ENCODE results near the gene PARD3.
A peak's percentile ranks its signal among the peaks of the same experiment; 100 is the strongest.
"Not testable (repeated sequence)": the region's sequence is repeated elsewhere in the genome, so short reads cannot be mapped to it uniquely, and the experiment has no call there.

The PARD3 gene

DNA sequence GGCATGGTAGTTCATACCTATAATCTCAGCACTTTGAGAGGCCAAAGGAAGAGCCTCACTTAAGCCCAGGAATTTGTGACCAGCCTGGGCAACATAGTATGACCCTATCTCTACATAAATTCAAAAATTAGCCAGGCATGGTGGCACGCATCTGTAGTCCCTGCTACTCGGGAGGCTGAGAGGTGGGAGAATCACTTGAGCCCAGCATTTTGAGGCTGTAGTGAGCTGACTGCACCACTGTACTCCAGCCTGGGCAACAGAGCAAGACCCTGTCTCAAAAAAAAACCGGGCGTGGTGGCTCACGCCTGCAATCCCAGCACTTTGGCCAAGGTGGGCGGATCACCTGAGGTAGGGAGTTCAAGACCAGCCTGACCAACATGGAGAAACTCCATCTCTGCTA, 19.8 kb downstream of the PARD3 start:
- no peak for DNase-seq

DNA sequence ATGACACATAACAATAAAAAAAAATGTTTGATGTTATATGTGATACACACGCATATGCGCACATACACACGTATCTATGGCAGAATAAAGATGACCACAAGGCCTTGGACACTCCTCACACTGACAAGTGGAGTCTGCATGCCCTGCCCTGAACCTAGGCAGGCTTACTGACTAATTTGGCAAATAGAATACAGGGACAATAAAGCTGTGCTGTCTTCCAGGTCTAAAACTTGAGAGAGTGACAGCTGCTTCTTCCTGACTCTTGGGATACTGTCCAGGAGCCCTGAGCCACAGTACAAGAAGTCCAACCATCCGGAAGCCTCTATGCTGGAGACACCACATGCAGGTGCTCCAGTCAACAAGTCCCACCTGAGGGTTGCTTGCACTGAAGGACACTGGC, 20.3 kb downstream of the PARD3 start:
- no peak for DNase-seq

DNA sequence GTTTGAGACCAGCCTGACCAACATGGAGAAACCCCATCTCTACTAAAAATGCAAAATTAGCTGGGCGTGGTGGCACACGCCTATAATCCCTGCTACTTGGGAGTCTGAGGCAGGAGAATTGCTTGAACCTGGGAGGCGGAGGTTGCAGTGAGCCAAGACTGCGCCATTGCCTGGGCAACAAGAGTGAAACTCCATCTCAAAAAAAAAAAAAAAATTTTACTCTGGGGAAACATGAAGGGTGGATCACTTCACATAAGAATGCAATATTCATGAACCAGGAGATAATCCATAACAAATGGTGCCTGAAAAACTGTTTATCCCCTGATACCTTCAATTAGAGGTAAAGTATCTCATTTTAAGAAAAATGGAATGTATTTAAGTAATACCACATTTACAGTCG, 21.5 kb downstream of the PARD3 start:
- not testable (repeated sequence) for DNase-seq

DNA sequence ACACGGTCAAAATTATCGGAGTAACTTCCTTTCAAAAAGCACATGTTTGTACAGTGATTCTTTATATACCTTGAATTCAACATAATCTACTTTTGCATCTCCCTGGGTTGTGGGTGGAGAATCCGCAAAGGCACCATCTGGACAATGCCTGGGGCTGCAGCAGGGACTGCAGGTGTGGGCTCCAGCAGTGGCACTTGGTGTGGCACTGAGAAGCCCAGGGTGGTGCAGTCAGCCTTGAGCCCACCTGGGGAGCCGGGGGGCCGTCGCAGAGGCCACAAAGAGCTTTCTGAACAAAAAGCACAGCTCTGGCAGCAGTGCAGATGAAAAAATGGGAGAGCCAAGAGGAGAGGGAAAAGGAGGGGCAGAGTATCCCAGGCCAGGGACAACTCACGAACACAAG, 22.2 kb downstream of the PARD3 start:
- no peak for DNase-seq

DNA sequence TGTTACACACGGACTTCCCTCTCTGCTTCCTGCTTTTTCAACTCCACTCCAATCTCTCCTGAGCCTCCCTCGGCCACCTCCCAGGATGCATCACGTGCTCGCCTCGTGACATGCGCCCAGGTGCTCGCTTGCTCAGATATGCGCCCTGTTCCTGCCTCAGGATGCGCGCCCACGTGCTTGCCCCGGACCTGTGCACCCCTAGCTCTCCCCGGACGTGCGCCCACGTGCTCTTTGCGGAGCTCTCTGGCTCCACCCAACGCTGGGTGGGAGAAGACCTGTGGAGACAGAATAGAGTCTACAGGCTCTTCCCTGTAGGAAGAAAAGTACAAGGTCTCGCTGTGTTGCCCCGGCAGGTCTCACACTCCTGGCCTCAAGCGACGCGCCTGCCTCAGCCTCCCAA, 23.1 kb downstream of the PARD3 start:
- DNase-seq = no peak

DNA sequence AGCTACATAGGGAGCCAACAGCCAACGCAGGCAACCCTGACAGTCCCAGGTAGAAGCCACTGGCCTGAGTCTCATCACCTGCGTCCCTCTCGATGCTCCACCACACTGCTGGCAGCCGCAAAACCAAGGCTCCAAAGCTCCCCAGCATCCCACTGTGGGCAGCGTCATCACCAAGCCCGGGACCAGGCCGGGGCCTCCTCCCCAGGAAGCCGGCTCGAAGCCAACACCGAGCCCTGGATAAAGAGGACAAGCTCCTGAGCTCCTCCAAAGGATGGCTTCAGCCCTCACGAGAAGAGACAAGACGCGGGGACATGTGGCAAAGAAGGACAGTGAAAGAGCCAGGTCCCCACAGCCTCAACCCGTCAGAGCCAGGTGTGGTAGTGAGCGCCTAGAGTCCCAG, 23.9 kb downstream of the PARD3 start:
- no peak for DNase-seq

DNA sequence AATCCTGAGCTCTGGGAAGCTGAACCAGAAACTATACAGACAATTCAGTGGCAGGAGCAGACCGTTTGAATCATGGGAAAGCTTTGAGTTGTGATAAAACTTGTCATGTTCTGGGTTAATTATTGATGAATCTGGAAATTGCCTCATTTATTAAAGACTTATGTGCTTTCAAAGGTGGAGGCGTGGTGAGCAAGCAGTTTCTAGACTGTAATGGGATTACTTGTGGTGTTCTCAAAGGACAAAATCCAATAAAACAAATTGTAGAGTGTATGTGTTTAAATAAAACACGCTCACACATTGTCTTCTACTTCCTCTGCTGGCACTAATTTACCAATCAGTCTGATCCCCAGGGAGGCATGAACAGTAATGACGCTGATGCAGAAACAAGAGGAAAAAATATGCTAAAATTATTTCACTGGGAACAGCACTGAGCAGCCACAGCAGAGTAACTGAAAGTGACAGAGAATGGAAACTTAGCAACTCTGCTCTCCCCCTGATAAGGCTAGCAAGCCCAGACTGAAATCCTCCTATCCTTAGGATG, 25.1 kb downstream of the PARD3 start:
- DNase-seq = no peak

DNA sequence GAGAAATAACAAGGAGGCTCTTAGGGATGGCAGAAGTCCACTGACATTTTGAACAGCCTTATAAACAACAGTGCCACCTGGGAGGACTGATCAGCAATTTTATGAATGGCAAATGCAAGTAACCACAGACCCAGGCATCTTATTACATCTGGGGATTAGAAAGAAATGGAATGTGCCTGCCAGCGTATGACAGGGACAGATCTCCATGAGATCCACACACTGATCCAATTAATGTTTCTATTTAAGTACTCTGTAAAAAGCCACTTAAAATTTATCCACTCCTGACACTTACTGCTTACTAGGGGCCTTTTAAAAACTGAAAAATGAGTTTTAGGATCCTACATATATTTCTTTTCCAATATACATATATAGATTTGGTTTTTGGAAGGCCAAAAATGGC, 28.6 kb downstream of the PARD3 start:
- DNase-seq = no peak

DNA sequence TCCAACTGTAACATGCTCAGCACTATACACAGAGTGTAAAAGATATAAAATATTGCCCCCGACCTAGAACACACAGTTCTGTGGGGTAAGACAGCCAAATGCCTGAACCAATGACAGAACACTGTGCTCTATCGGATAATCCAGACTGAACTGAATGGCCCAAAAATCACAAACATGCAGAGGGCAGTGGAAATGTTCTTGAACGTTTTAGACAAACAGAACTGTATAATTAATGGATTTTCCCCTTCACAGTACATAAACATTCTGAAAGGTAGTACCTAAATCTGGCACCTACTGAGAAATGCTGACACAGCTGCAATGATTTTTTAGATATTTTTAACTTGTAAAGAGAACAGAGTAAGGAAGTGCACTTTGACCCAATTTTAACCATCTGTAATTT, 33.4 kb downstream of the PARD3 start:
- no peak for DNase-seq

DNA sequence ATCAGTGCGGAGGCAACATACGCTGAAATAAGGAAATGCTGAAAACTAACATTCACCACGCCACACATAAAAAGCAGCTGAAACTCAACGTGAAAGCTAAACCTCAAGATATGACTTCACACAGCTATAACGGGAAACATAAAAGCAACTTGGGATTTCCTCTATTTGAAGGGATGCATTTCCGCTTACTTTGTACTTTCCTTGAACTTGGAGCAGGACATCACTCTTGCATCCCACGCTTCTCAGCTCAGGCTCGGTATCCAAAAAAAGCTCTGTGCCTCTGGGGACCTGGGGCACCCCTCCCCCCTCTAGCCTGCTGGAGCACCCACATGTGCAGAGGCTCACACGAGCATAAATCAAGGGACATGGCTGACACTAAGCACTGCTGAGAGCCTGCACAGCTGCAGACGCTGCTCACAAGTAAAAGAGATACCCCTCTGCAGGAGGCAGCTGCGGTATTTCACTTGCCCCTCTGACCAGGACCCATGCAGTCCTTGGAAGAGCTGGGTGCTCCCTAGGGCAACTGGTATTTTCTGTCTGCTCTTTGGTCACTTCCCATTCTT, 34.2 kb downstream of the PARD3 start:
- no peak for DNase-seq

DNA sequence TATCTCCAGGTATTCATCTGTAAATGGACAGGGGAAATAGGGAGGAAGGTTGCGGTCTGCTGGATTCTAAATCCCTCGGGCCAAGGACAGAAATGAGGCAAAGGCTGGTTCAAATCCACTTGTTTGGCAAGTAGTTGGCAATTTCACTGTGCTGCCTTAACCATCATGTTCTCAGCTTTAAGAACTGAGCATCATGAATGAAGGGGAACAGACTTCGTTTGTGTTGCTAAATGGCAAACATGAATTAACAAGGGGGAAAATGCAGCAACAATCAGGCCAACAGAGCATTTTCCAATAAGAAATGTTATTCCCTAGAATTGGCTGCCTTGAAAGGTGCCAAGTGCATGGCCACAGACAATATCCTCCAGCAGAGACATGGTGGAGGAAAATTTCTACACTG, 36.9 kb downstream of the PARD3 start:
- no peak for DNase-seq

DNA sequence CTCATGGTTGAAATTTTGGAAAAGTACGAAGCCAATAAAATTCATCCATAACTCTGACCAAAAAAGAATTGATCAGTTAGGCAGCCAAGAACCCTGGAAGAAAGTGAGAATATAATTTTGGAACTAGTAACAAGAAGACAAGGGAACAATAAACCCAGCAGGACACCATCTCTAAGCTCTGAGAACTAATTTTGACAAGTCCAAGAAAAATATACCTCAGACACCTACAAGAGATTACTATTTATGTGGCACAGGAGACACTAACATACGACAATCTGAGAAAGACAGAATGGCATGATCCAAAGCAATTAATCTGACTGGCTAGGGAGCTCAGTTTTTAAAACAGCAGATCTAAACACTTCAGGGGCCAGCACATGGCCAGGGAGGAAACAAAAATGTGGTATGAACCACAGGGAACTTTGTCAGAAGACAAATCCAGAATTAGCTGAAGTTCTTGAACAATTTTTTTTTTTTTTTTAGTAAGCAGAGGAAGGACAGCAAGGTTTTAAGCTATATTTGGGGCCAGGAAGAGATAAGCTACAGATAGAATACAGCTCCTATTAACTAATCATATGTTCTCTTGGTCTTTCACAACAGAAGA, 38.9 kb downstream of the PARD3 start:
- DNase-seq = no peak

DNA sequence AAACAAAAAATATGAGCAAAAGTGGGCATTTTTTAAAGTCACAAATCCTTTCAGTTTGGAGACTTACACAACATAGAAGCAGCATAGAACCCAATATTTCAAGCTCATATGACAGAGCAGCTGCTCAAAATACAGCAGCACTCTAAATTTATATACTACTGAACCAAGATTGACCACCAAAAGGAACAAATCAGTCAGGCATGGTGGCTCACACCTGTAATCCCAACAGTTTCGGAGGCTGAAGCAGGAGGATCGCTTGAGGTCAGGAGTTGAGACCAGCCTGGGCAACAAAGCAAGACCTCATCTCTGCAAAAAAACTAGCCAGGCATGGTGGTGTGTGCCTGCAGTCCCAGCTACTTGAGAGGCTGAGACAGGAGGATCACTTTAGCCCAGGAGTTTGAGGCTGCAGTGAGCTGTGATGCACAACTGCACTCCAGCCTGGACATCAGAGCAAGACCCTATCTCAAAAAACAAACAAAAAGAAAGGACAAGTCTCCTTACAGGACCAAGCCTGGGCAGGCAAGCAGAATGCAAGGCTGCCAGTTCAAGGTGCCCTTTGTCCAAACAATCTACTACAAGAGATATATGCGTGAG, 40.0 kb downstream of the PARD3 start:
- no peak for DNase-seq

DNA sequence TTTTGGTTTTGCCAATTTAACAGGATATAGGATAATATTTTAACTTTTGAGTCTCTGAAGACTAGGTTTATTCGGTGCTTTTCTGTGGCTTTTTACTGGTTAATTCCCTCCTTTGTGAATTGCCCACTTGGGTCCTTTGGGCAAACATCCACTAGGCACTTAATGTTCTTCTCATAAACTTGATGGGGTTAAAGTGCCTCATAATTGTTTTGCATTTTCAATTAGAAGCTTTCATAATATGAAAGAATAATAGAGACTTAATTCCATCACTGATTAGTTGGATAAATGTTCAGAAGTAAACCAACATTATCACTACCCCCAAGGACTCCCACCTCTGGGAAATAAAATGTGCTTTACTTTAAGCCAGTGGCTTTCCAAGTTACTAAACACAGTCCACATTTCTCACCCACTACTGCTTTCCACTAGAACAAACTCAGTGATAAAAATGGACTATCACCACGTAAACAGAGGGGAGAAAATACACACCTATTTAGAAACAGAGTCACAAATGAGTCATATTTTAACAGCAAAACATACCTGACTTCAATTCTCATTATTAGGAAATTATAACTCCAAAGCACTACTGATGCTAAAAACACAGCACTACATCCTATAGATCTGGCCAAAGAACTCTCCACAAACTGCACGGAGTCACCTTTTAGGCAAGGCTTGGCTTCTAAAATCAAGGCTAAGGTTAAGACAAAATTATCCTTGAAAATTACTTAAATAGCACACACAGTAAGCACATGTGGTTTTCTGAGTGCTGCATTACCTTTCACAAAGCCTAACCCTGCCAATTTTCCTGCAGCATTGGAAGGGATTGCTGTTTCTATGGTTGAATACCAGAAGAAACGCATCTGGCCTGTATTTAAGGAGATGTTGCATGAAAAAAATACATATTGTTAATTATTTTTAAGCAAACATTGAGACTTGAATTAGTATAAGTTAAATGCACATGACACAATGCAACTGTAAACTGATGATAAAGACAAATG, 41.2 kb downstream of the PARD3 start:
- no peak for DNase-seq

DNA sequence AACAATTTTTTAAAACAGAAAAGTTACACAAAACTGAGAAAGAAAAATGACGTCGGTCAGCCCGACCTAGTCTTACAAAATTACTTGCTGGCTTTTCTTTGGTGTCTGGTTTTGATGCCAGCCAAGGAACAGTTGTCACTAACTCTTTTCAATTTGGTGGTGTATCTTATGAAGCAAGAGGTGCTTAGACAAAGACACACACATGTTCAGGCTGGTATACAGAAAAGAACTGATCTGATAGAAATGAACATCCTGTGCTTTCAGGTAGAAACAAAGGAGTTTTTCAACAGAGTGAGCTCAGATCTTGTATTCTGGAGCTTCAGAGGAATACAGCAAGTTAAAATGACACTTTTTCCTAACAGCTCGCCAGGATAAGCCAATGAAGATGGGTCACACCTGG, 43.6 kb downstream of the PARD3 start:
- no peak for DNase-seq

DNA sequence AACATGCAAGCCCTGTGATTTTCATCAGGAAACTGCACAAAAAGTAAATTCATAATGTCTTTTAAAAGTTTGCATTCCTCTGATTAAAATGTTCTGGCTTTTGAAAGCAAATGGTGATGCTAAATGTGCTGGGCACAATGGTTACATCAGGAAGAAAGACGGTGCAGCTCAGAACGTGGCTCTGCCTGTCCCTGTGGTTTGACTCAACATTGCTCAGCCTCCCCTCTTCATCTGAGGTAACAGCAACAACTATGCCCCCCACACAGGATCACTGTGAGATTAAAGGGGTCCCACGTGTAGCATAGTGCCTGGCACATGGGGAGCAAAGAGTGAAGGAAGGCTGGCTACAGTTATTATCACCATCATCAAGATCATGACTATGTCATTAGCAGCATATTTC, 44.0 kb downstream of the PARD3 start:
- no peak for DNase-seq

DNA sequence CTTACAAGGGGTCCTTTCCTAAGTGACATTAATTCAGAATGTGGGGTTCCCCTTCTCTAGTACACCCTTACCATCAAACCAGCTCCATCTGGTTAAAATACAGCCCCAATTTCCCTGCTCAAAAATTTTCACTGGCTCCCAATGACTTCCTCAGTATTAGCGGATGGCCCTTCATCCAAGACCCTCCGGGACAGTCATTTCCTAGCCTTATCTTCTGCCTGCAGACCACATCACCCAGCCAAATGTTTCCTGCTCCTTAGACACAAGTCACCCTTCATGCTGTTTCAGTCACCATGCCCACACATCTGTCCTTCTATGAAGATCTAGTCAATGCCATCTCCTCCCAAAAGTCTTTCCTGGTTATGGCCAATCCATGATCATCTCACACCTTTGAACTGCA, 45.2 kb downstream of the PARD3 start:
- DNase-seq = no peak

DNA sequence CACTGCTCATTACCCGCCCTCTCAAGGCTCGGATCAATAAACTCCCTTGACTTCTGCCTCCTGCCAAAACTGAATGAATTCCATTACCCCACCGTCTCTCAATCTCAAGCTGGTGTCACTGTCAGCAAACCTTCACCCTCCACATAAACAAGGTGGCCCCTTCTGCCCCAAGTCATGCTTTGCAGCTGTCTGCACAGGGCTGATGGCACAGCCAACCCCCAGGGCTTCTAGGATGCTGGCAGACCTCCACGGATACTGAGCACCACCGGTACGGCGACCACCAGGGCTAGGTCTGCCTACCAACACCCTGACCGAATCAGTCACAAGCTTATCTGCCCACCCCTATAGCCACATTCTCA, 46.1 kb downstream of the PARD3 start:
- no peak for DNase-seq

DNA sequence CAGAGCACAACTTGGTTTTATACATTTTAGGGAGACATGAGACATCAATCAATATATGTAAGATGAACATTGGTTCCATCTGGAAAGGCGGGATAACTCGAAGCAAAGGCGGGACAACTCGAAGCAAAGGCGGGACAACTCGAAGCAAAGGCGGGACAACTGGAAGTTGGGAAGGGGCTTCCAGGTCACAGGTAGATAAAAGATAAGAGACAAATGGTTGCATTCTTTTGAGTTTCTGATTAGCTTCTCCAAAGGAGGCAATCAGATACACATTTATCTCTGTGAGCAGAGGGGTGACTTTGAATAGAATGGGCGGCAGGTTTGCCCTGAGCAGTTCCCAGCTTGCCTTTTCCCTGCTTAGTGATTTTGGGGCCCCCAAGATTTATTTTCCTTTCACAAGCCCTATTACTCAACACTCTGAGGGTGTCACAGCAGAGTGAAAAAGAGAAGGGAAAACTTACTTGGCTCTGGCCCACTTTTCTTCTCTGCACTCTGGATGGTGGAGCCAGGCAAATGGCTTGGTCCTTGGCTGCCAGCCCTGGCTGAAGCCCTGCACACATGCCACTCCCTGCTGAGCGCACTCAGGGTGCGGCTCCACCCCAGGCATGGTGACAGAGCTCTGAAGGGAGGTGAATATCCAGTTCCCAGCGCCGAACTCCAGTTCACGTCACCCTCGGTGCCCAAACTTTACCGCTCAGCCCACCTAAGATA, 46.7 kb downstream of the PARD3 start:
- peak; percentile 6 for DNase-seq

DNA sequence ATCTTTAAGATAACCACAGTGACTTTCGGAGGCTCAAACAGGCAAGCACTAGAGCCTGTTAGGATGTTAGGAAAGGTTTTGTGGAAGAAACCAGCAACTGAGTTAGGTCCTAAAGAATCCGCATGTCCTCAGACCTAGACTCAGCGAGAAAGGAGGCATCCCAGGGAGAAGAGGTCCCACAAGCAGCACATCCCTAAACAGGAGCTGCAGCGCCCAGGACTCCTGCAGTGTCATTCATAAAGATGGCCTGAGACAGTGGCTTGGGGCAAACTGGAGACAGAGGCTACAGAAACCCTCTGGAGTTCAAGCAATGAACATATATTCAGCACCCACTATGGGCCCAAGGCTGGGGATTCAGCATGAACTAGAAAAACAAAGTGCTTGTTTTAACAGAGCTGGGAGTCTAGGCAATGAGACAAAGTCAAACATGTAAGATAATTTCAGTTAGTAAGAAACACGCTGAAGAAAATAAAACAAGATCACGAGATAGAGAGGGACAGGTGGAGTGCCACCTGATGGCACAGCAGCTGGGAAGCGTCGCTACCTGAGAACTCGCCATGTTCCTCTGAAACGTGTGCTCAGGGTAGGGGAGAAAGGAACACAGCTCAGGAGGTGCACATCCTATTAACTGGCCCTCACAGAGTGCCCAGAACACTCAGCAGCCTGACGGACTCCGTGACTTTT, 48.1 kb downstream of the PARD3 start:
- DNase-seq = no peak

DNA sequence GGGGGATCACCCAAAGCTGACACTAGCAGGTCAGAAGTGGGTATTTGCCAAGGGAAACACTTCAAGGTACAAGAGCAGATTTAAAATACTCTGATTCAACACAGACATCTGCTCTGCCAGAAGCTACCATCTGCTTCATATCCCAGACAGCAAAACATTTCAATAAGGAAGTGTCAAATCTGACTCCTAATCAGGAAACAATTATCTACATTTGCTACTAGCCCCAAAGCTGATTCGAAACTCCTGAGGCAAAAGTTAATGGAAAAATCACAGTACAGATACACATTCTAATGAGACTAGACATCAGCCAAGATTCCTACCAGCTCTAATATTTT, 48.9 kb downstream of the PARD3 start:
- peak; percentile 84 for DNase-seq

DNA sequence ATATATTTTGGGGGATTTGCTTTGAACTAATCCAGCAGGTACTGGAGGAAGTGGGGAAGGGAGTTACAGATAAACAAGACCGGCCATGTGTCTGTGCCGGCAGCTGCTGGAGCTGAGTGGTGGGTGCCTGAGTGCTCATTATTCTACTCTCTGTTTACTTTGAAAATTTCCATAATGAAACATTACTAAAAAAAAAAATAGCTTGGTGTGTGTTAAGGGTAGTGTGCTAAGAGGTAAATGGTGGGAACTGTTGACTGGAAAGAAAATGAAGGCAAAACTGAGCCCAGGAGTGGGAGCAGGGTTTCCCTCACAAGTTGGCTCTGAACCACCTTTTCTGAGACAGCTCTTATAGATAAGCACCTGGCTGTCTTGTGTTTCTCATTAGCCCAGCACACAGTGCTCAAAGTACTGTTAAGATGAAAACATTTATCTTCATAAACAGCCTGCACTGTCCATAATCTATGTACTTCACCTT, 50.6 kb downstream of the PARD3 start:
- peak; percentile 30 for DNase-seq
